ENCODE measurements around the gene BIRC3.
"Not testable (repeated sequence)": the region's sequence is repeated elsewhere in the genome, so short reads cannot be mapped to it uniquely, and the experiment has no call there.

BIRC3 gene

GRCh38 chr11:102293873-102294601 is 23.2 kb upstream of the BIRC3 start:
- H3F3A ChIP-seq (ENCODE audit: insufficient read depth, low read length), result no peaks in the 10 kb centered on the region
- H3K27me3 ChIP-seq (ENCODE audit: insufficient read depth, low read length), result no peaks in the 10 kb centered on the region
- peaks cover 46% of the 10 kb centered on the region for H3K4me1 ChIP-seq (ENCODE audit: insufficient read depth, low read length, severe bottlenecking)
- no peaks in the 10 kb centered on the region for H3K36me3 ChIP-seq (ENCODE audit: insufficient read depth, low read length)
- H3K9me3 ChIP-seq (ENCODE audit: low read length), result no peaks in the 10 kb centered on the region
- peak overlapping the region; percentile 49; the same call in 1 of the 2 replicates for H3K9ac ChIP-seq (ENCODE audit: low read length)
- no peaks in the 10 kb centered on the region for H3K79me2 ChIP-seq (ENCODE audit: insufficient read depth, low read length)
- no peaks in the 10 kb centered on the region for H4K20me1 ChIP-seq (ENCODE audit: insufficient read depth, low read length)
- H2AFZ ChIP-seq (ENCODE audit: low read length), result peak overlapping the region; percentile 81; the same call in 1 of the 2 replicates
- no peaks in the 10 kb centered on the region for H3K9me2 ChIP-seq (ENCODE audit: low read depth, low read length)
- peak overlapping the region; percentile 63 for H3K4me2 ChIP-seq (ENCODE audit: low read length)
- TF ChIP-seq EZH2 (IDR thresholded peaks at IDR 0.05; ENCODE audit: borderline replicate concordance, low read length) (no peak), CTCF (IDR thresholded peaks at IDR 0.05; ENCODE audit: low read length) (peak; percentile 84)
- H3K27ac ChIP-seq (ENCODE audit: low read depth, low read length, poor library complexity, severe bottlenecking), result peak overlapping the region; percentile 69
- peak overlapping the region; percentile 40 for H3K4me3 ChIP-seq (ENCODE audit: low read depth, low read length, poor library complexity, severe bottlenecking)

GRCh38 chr11:102295045-102295444 is 22.2 kb upstream of the BIRC3 start:
- no peak for TF ChIP-seq CTCF (IDR thresholded peaks at IDR 0.05; ENCODE audit: low read length)
- TF ChIP-seq EZH2 (IDR thresholded peaks at IDR 0.05; ENCODE audit: borderline replicate concordance, low read length), result no peak
- Histone ChIP-seq H3K36me3 (ENCODE audit: insufficient read depth, low read length) (no peaks in the 10 kb centered on the region), H3K27me3 (ENCODE audit: insufficient read depth, low read length) (no peaks in the 10 kb centered on the region), H3K9me3 (ENCODE audit: low read length) (no peaks in the 10 kb centered on the region), H3K79me2 (ENCODE audit: insufficient read depth, low read length) (no peaks in the 10 kb centered on the region), H3K9me2 (ENCODE audit: low read depth, low read length) (no peaks in the 10 kb centered on the region), H3F3A (ENCODE audit: insufficient read depth, low read length) (no peaks in the 10 kb centered on the region), H3K27ac (ENCODE audit: low read depth, low read length, poor library complexity, severe bottlenecking) (peak overlapping the region; percentile 69), H2AFZ (ENCODE audit: low read length) (peak overlapping the region; percentile 51; the same call in 1 of the 2 replicates), H3K4me2 (ENCODE audit: low read length) (peak overlapping the region; percentile 11; the same call in 1 of the 2 replicates), H3K9ac (ENCODE audit: low read length) (no peak overlapping the region; the same call in 1 of the 2 replicates), H3K4me1 (ENCODE audit: insufficient read depth, low read length, severe bottlenecking) (peaks cover 36% of the 10 kb centered on the region), H3K4me3 (ENCODE audit: low read depth, low read length, poor library complexity, severe bottlenecking) (no peak overlapping the region), H4K20me1 (ENCODE audit: insufficient read depth, low read length) (no peaks in the 10 kb centered on the region)

DNA sequence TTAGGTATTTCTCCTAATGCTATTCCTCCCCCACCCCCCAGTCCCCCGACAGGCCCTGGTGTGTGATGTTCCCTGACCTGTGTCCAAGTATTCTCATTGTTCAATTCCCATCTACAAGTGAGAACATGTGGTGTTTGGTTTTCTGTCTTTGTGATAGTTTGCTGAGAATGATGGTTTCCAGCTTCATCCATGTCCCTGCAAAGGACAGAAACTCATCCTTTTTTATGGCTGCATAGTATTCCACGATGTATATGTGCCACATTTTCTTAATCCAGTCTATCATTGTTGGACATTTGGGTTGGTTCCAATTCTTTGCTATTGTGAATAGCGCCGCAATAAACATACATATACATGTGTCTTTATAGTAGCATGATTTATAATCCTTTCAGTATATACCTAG is 20.5 kb upstream of the BIRC3 start:
- peaks cover 41% of the 10 kb centered on the region for H3K4me1 ChIP-seq (ENCODE audit: insufficient read depth, low read length, severe bottlenecking)
- H3K36me3 ChIP-seq (ENCODE audit: insufficient read depth, low read length); H2AFZ ChIP-seq (ENCODE audit: low read length); H3F3A ChIP-seq (ENCODE audit: insufficient read depth, low read length); H3K9me2 ChIP-seq (ENCODE audit: low read depth, low read length); H4K20me1 ChIP-seq (ENCODE audit: insufficient read depth, low read length); H3K9ac ChIP-seq (ENCODE audit: low read length); H3K27me3 ChIP-seq (ENCODE audit: insufficient read depth, low read length); H3K4me3 ChIP-seq (ENCODE audit: low read depth, low read length, poor library complexity, severe bottlenecking); H3K27ac ChIP-seq (ENCODE audit: low read depth, low read length, poor library complexity, severe bottlenecking); H3K79me2 ChIP-seq (ENCODE audit: insufficient read depth, low read length); H3K4me2 ChIP-seq (ENCODE audit: low read length); H3K9me3 ChIP-seq (ENCODE audit: low read length): not testable (repeated sequence)

GRCh38 chr11:102300837-102301236 is 16.4 kb upstream of the BIRC3 start:
- not testable (repeated sequence) for H4K20me1 ChIP-seq (ENCODE audit: insufficient read depth, low read length); H3K9ac ChIP-seq (ENCODE audit: low read length); H3F3A ChIP-seq (ENCODE audit: insufficient read depth, low read length); H3K4me2 ChIP-seq (ENCODE audit: low read length); H3K36me3 ChIP-seq (ENCODE audit: insufficient read depth, low read length); H3K27me3 ChIP-seq (ENCODE audit: insufficient read depth, low read length); H3K79me2 ChIP-seq (ENCODE audit: insufficient read depth, low read length); H3K9me2 ChIP-seq (ENCODE audit: low read depth, low read length); H3K4me3 ChIP-seq (ENCODE audit: low read depth, low read length, poor library complexity, severe bottlenecking); H3K27ac ChIP-seq (ENCODE audit: low read depth, low read length, poor library complexity, severe bottlenecking); H2AFZ ChIP-seq (ENCODE audit: low read length)
- H3K9me3 ChIP-seq (ENCODE audit: low read length), result peaks cover 12% of the 10 kb centered on the region
- peaks cover 25% of the 10 kb centered on the region for H3K4me1 ChIP-seq (ENCODE audit: insufficient read depth, low read length, severe bottlenecking)

All from OCI-LY1 (cell line).